Motor neuron (in vitro differentiated cells): Measurements from ENCODE around the gene CRLF2. TPM values are rescaled to one million over a fixed set of nuclear protein-coding genes. Genes with fewer than 3 reads are reported as not detected.
"Not testable (repeated sequence)": the region's sequence is repeated elsewhere in the genome, so short reads cannot be mapped to it uniquely, and the experiment has no call there.

Experiments
- ATAC-seq, 8 experiments: fragments of 200-7000 bp; cut with Tn5 transposase; replicated peaks in 6 of 8; 2 replicates each; pipeline ENCODE4 v1.8.0; 2021; ENCODE audit warnings: mild to moderate bottlenecking in 8 of 8, moderate library complexity in 8 of 8
- H3K27ac ChIP-seq, 2 donors: fragments of 250-450 bp; sonication (Bioruptor Pico); 2 replicates each; pipeline ENCODE4 v1.9.0; 2021; ENCODE audit warnings: antibody characterized with exemption in 2 of 2, mild to moderate bottlenecking in 2 of 2, moderate library complexity in 1 of 2
- H3K4me1 ChIP-seq, 2 donors: fragments of 250-450 bp; sonication (Bioruptor Pico); replicated peaks in 1 of 2; 2 replicates each; pipeline ENCODE4 v1.6.1; 2021; ENCODE audit warnings: antibody characterized with exemption in 2 of 2, mild to moderate bottlenecking in 2 of 2, moderate library complexity in 1 of 2
- H3K4me3 ChIP-seq, 5 donors: fragments of 250-450 bp; sonication (Bioruptor Pico); 2 replicates each; pipeline ENCODE4 v1.9.0; 2021; ENCODE audit warnings: antibody characterized with exemption in 5 of 5, mild to moderate bottlenecking in 5 of 5, moderate library complexity in 4 of 5
- WGBS, 10 experiments: fragments of 450-650 bp; shearing (Covaris generic); methylation state at CpG; one replicate each; pipeline ENCODE4 v1.0.0; 2022; 5-methylcytosine and 5-hydroxymethylcytosine counted together
- in situ Hi-C, 9 experiments: fragments of 400-800 bp; cut with MboI; loops; one replicate each; pipeline ENCODE4 v1.15.0; 2021; ENCODE audit warnings: low sequenced_read_pairs in 9 of 9, low pct_unique_long_range_greater_than_20kb in 2 of 9; ENCODE audit not compliant: unreplicated experiment in 9 of 9
- total RNA-seq, 8 experiments: library from RNA; unstranded; fragments of 300-600 nt; gene quantifications; 2 replicates each; pipeline versions ENCODE4 v1.2.3 to v1.2.4, GENCODE V29; 2022

CRLF2 gene
- total RNA-seq, 8 experiments from 2014 or later = 0.05 to 0.28 (median 0.13) TPM; not detected in 5

DNA sequence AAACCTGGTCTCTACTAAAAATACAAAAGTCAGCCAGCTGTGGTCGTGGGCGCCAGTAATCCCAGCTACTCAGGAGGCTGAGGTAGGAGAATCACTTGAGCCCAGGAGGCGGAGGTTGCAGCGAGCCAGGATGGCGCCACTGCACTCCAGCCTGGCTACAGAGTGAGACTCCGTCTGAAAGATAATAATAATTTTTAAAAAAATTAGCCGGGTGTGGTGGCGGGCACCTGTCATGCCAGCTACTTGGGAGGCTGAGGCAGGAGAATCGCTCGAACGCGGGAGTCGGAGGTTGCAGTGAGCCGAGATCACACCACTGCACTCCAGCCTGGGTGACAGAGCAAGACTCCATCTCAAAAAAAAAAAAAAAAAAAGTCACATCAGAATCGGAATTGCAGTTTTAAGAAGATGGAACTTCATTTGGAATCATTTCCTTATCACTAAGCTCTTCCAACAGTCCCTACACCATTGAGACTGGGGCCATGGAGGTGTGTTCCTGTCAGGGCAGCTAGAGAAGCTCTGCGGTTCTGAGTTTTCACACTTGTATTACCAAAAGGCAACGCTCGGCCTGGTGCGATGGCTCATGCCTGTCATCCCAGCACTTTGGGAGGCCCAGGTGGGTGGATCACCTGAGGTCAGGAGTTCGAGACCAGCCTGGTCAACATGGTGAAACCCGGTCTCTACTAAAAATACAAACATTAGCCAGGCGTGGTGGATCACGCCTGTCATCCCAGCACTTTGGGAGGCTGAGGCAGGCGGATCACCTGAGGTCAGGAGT lies 55.6 kb downstream of the CRLF2 start:
- H3K4me3 ChIP-seq, H3K27ac ChIP-seq, ATAC-seq, in situ Hi-C loops, H3K4me1 ChIP-seq: not testable (repeated sequence)
- 40 to 100% (median 90%) methylated on average over 1 to 9 of the region's 24 CpGs; no CpG with 5 or more reads in 2 of the 10 experiments for WGBS, 10 experiments

DNA sequence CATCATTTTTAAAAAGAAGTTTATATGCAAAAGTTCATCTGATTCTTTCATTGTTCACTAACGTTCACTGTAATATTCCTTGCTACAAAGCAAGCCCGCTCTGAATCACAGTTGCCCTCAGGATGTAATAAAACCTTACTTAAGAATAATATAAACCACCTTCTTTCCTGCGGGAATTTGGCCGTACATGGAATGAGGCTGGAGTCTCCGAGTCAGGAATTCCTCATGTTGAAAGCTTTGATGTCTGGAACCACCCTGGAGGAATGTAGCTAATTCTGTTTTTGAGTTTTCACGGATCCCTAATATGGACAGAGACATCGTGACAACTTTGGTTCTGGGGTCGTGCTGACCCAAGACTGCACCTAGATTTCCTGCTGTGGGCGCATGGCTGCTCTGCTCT lies 58.5 kb downstream of the CRLF2 start:
- no peak for ATAC-seq
- H3K27ac ChIP-seq = no peak overlapping the region
- H3K4me1 ChIP-seq = no peaks in the 10 kb centered on the region
- in situ Hi-C loops = no loop called here
- WGBS, 10 experiments = 0 to 86% (median 56%) methylated on average over 2 to 6 of the region's 9 CpGs; no CpG with 5 or more reads in 2 of the 10 experiments
- H3K4me3 ChIP-seq = no peak overlapping the region

GRCh38 chrX:1152090-1152489 lies 60.4 kb downstream of the CRLF2 start:
- no peak overlapping the region for H3K27ac ChIP-seq
- in situ Hi-C loops = no loop called here
- no peak for ATAC-seq
- WGBS, 10 experiments = 0 to 67% (median 45%) methylated on average over 1 to 4 of the region's 10 CpGs; no CpG with 5 or more reads in 4 of the 10 experiments
- H3K4me1 ChIP-seq = peaks cover 0 to 2% of the 10 kb centered on the region in 2 donors
- no peak overlapping the region for H3K4me3 ChIP-seq

DNA sequence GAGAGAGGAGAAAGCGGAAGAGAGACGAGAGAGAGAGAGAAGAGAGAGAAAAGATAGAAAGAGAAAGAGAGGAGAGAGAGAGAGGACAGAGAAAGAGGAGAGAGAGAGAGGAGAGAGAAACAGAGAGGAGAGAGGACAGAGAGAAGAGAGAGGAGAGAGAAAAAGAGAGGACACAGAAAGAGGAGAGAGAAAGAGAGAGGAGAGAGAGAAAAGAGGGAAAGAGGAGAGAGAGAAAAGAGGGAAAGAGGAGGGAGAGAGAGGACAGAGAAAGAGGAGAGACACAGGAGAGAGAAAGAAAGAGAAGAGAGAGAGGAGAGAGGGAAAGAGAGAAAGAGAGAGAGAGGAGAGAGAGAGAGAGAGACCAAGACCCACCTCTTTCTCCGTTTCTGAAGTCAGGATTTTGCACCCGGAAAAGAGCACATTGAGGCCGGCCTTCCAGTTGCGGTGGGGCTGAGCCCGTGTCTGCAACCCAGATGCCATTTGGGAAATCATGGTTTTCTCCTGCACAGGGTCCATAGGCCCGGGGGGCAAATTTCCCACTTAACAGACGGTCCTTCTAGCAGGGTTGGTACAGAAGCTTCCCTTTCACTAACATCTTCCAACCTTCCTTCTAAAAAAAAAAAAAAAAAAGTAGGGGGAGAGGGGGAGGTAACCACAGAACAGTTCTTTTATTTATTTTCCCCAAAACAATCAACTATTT lies 60.9 kb downstream of the CRLF2 start:
- WGBS, 10 experiments = 9 to 67% (median 55%) methylated on average over 2 to 7 of the region's 9 CpGs
- Histone ChIP-seq H3K4me1 (peaks cover 0 to 2% of the 10 kb centered on the region in 2 donors), H3K27ac (no peak overlapping the region), H3K4me3 (no peak overlapping the region)
- in situ Hi-C loops = no loop called here
- ATAC-seq = no peak

DNA sequence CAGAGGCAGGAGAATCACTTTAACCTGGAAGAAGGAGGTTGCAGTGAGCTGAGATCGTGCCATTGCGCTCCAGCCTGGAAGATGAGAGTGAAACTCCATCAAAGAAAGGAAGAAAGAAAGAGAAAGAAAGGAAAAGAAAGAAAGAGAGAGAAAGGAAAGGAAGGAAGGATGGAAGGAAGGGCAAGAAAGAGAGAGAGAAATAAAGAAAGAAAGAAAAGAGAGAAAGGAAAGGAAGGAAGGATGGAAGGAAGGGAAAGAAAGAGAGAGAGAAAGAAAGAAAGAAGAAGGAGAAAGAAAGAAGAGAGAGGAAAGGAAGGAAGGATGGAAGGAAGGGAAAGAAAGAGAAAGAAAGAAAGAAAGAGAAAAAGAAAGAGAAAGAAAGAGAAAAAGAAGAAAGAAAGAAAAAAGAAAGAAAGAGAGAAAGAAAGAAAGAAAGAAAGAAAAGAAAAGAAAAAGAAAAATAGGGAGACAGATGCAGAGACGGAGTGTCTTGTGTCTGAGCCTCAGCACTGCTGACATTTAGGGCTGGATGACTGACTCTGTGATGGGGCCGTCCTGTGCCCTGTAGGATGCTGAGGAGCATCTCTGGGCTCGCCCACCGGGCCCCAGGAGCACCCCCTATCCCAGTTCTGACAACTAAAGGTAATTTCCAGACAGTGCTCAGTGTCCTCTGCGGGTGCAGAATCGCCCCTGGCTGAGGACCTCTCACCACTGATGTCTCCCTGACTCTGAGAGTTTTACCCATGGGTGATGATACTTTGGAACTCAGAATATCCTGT lies 61.7 kb downstream of the CRLF2 start:
- Histone ChIP-seq H3K27ac (no peak overlapping the region), H3K4me3 (no peak overlapping the region), H3K4me1 (peaks cover 0 to 2% of the 10 kb centered on the region in 2 donors)
- in situ Hi-C loops = no loop called here
- 0 to 86% (median 37%) methylated on average over 1 to 8 of the region's 8 CpGs; no CpG with 5 or more reads in 1 of the 10 experiments for WGBS, 10 experiments
- no peak for ATAC-seq

DNA sequence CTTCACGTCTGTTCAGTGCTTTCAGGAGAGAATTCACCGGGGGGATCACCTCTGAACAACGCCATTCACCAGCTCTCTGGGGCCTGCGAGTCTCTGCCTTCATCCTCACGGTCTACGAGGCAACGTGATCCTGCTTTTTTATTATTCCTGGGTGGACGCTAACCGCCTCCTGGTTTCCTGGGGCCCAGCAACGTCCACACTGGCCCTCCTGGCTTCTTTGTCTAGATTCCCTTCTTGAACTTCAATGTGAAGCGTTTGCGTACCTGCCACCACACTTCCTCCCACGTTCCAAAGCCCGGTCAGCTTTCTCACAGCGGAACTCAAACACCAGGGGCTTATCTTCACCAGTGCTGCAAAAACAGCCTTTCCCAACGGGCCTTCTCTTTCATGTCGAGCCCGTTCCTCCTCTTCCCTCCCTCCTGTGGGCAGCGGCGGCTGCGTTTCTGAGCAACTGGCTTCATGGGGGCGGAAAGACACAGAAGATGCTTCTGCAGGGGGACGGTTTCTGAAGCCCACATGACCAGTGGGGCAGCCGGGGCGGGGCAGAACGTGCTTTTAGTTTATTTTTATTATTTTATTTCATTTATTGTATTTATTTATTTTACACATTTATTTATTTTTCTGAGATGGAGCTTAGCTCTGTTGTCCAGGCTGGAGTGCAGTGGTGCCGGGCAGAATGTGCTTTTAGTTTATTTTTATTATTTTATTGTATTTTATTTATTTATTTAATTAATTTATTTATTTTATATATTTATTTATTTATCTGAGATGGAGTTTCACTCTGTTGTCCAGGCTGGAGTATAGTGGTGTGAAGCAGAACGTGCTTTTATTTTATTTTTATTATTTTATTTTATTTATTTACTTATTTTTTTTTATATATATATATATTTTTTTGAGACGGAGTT lies 64.6 kb downstream of the CRLF2 start:
- 0 to 100% (median 52%) methylated on average over 1 to 25 of the region's 29 CpGs for WGBS, 10 experiments
- Histone ChIP-seq H3K4me1 (peaks cover 0 to 2% of the 10 kb centered on the region in 2 donors), H3K27ac (no peak overlapping the region), H3K4me3 (no peak overlapping the region)
- ATAC-seq = no peak
- in situ Hi-C loops = no loop called here

GRCh38 chrX:1144293-1144692 lies 68.2 kb downstream of the CRLF2 start:
- peaks cover 0 to 2% of the 10 kb centered on the region in 2 donors for H3K4me1 ChIP-seq
- in situ Hi-C loops = no loop called here
- no peak overlapping the region for H3K4me3 ChIP-seq
- peak in 3 of 8 experiments; percentile 20 to 71 (median 39) for ATAC-seq
- WGBS, 10 experiments = 4 to 100% (median 62%) methylated on average over 1 to 10 of the region's 11 CpGs
- no peak overlapping the region for H3K27ac ChIP-seq

Other genes with a start within 250 kb of the CRLF2 start
- 1 to 10 TPM in 1 of 8 experiments, under 1 TPM in 3, not detected in 4; 0.27 to 1.1 (median 0.77) TPM for gene CSF2RA, start 56.2 kb upstream of the CRLF2 start, total RNA-seq
- gene IL3RA, start 124.1 kb upstream of the CRLF2 start, total RNA-seq = 1 to 10 TPM in 1 of 8 experiments, under 1 TPM in 6, not detected in 1; 0.27 to 1.3 (median 0.55) TPM
- 100 to 1,000 TPM; 145 to 398 (median 286) TPM for gene SLC25A6, start 179.5 kb upstream of the CRLF2 start, total RNA-seq
- gene ASMTL, start 240.3 kb upstream of the CRLF2 start, total RNA-seq = 10 to 100 TPM; 15.1 to 46.3 (median 23.4) TPM